ENCODE results near the gene KRTAP10-11. TPM values are rescaled to one million over a fixed set of nuclear protein-coding genes. Genes with fewer than 3 reads are reported as not detected.

Gene KRTAP10-11
- total and polyA plus RNA-seq, 2 experiments from 2014 or later = not detected

- Histone ChIP-seq H2AFZ (peak within 1 kb of the TSS; percentile 86), H3K36me3 (ENCODE audit: insufficient read depth) (no peaks in the 10 kb centered on the region), H3K4me3 (no peak within 1 kb of the TSS), H3F3A (replicated peaks; ENCODE audit: low read depth) (0 out of 2 replicates have a peak, but pooled peaks cover 3% of the 10 kb centered on the region), H3K4me2 (0 out of 2 replicates have a peak within 1 kb of the TSS, but pooled peaks have one; percentile 47), H3K4me1 (ENCODE audit: insufficient read depth) (peaks cover 31% of the 10 kb centered on the region), H3K27ac (ENCODE audit: low read depth) (no peak within 1 kb of the TSS), H3K27me3 (ENCODE audit: insufficient read depth) (no peaks in the 10 kb centered on the region), H3K9me2 (ENCODE audit: insufficient read depth) (no peaks in the 10 kb centered on the region), H3K79me2 (replicated peaks; ENCODE audit: insufficient read depth) (no peaks in the 10 kb centered on the region), H4K20me1 (replicated peaks; ENCODE audit: insufficient read depth) (no peaks in the 10 kb centered on the region)
- Mint-ChIP-seq H3K27ac (no peak within 1 kb of the TSS; the same call in 1 of the 2 replicates), H3K4me1 (peaks cover 30% of the 10 kb centered on the region), H3K27me3 (ENCODE audit: insufficient read depth, low read depth, poor library complexity) (peaks cover 8% of the 10 kb centered on the region), H3K4me3 (no peak within 1 kb of the TSS; the same call in 2 of the 3 replicates), H3K36me3 (ENCODE audit: low read depth) (peaks cover 9% of the 10 kb centered on the region; the same call in 2 of the 3 replicates), H3K9me3 (peaks cover 21% of the 10 kb centered on the region)
- no peak for ATAC-seq
- DNase-seq (ENCODE audit: low spot score) = no peak
- TF ChIP-seq, protein P1, sequence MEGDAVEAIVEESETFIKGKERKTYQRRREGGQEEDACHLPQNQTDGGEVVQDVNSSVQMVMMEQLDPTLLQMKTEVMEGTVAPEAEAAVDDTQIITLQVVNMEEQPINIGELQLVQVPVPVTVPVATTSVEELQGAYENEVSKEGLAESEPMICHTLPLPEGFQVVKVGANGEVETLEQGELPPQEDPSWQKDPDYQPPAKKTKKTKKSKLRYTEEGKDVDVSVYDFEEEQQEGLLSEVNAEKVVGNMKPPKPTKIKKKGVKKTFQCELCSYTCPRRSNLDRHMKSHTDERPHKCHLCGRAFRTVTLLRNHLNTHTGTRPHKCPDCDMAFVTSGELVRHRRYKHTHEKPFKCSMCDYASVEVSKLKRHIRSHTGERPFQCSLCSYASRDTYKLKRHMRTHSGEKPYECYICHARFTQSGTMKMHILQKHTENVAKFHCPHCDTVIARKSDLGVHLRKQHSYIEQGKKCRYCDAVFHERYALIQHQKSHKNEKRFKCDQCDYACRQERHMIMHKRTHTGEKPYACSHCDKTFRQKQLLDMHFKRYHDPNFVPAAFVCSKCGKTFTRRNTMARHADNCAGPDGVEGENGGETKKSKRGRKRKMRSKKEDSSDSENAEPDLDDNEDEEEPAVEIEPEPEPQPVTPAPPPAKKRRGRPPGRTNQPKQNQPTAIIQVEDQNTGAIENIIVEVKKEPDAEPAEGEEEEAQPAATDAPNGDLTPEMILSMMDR (conservative IDR thresholded peaks at IDR 0.05; ENCODE audit: low read depth in 2 of 2) = no peak
- TF ChIP-seq ZNF331 (CRISPR knock-in tag; IDR thresholded peaks at IDR 0.05; ENCODE audit: low read depth) (no peak), CREB1 (CRISPR knock-in tag; IDR thresholded peaks at IDR 0.05; ENCODE audit: low read depth) (no peak), EZH2 (IDR thresholded peaks at IDR 0.05; ENCODE audit: low read depth, unreplicated experiment) (no peak), NANOG (IDR thresholded peaks at IDR 0.05; ENCODE audit: borderline replicate concordance) (no peak), ETS1 (IDR thresholded peaks at IDR 0.05) (no peak), POLR2AphosphoS5 (IDR thresholded peaks at IDR 0.05; ENCODE audit: low read depth) (no peak), JUNB (IDR thresholded peaks at IDR 0.05; ENCODE audit: unreplicated experiment) (no peak), EZH2phosphoT487 (IDR thresholded peaks at IDR 0.05; ENCODE audit: unreplicated experiment) (no peak), ZNF114 (CRISPR knock-in tag; IDR thresholded peaks at IDR 0.05) (no peak), STAT1 (IDR thresholded peaks at IDR 0.05; ENCODE audit: unreplicated experiment) (no peak)
- TF ChIP-seq, protein P2, sequence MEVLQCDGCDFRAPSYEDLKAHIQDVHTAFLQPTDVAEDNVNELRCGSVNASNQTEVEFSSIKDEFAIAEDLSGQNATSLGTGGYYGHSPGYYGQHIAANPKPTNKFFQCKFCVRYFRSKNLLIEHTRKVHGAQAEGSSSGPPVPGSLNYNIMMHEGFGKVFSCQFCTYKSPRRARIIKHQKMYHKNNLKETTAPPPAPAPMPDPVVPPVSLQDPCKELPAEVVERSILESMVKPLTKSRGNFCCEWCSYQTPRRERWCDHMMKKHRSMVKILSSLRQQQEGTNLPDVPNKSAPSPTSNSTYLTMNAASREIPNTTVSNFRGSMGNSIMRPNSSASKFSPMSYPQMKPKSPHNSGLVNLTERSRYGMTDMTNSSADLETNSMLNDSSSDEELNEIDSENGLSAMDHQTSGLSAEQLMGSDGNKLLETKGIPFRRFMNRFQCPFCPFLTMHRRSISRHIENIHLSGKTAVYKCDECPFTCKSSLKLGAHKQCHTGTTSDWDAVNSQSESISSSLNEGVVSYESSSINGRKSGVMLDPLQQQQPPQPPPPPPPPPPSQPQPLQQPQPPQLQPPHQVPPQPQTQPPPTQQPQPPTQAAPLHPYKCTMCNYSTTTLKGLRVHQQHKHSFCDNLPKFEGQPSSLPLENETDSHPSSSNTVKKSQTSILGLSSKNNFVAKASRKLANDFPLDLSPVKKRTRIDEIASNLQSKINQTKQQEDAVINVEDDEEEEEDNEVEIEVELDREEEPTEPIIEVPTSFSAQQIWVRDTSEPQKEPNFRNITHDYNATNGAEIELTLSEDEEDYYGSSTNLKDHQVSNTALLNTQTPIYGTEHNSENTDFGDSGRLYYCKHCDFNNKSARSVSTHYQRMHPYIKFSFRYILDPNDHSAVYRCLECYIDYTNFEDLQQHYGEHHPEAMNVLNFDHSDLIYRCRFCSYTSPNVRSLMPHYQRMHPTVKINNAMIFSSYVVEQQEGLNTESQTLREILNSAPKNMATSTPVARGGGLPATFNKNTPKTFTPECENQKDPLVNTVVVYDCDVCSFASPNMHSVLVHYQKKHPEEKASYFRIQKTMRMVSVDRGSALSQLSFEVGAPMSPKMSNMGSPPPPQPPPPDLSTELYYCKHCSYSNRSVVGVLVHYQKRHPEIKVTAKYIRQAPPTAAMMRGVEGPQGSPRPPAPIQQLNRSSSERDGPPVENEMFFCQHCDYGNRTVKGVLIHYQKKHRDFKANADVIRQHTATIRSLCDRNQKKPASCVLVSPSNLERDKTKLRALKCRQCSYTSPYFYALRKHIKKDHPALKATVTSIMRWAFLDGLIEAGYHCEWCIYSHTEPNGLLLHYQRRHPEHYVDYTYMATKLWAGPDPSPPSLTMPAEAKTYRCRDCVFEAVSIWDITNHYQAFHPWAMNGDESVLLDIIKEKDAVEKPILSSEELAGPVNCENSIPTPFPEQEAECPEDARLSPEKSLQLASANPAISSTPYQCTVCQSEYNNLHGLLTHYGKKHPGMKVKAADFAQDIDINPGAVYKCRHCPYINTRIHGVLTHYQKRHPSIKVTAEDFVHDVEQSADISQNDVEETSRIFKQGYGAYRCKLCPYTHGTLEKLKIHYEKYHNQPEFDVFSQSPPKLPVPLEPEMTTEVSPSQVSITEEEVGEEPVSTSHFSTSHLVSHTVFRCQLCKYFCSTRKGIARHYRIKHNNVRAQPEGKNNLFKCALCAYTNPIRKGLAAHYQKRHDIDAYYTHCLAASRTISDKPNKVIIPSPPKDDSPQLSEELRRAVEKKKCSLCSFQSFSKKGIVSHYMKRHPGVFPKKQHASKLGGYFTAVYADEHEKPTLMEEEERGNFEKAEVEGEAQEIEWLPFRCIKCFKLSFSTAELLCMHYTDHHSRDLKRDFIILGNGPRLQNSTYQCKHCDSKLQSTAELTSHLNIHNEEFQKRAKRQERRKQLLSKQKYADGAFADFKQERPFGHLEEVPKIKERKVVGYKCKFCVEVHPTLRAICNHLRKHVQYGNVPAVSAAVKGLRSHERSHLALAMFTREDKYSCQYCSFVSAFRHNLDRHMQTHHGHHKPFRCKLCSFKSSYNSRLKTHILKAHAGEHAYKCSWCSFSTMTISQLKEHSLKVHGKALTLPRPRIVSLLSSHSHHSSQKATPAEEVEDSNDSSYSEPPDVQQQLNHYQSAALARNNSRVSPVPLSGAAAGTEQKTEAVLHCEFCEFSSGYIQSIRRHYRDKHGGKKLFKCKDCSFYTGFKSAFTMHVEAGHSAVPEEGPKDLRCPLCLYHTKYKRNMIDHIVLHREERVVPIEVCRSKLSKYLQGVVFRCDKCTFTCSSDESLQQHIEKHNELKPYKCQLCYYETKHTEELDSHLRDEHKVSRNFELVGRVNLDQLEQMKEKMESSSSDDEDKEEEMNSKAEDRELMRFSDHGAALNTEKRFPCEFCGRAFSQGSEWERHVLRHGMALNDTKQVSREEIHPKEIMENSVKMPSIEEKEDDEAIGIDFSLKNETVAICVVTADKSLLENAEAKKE (CRISPR knock-in tag; IDR thresholded peaks at IDR 0.05) = no peak
- TF ChIP-seq, protein P3, sequence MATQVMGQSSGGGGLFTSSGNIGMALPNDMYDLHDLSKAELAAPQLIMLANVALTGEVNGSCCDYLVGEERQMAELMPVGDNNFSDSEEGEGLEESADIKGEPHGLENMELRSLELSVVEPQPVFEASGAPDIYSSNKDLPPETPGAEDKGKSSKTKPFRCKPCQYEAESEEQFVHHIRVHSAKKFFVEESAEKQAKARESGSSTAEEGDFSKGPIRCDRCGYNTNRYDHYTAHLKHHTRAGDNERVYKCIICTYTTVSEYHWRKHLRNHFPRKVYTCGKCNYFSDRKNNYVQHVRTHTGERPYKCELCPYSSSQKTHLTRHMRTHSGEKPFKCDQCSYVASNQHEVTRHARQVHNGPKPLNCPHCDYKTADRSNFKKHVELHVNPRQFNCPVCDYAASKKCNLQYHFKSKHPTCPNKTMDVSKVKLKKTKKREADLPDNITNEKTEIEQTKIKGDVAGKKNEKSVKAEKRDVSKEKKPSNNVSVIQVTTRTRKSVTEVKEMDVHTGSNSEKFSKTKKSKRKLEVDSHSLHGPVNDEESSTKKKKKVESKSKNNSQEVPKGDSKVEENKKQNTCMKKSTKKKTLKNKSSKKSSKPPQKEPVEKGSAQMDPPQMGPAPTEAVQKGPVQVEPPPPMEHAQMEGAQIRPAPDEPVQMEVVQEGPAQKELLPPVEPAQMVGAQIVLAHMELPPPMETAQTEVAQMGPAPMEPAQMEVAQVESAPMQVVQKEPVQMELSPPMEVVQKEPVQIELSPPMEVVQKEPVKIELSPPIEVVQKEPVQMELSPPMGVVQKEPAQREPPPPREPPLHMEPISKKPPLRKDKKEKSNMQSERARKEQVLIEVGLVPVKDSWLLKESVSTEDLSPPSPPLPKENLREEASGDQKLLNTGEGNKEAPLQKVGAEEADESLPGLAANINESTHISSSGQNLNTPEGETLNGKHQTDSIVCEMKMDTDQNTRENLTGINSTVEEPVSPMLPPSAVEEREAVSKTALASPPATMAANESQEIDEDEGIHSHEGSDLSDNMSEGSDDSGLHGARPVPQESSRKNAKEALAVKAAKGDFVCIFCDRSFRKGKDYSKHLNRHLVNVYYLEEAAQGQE (IDR thresholded peaks at IDR 0.05; ENCODE audit: unreplicated experiment) = no peak
Measured at GRCh38 chr21:44657635-44658540, 11.7 kb downstream of the KRTAP10-11 start, which contains the start of gene KRTAP12-3. Gene KRTAP12-3, plus strand, starts transcription at chr21:44657932. Its CDS starts 48 bp downstream, at chr21:44657980.

All from GM23338 (cell line).